Spleen (tissue), 7 donors: ENCODE data around the gene TMEM40.

ENCODE experiments used
- POLR2A ChIP-seq, 3 donors: fragments of 450-650 bp; IDR thresholded peaks; one replicate each; pipeline ENCODE4 v1.5.1; 2017; ENCODE audit warnings: antibody characterized with exemption in 3 of 3, mild to moderate bottlenecking in 1 of 3
- POLR2AphosphoS5 ChIP-seq, 3 donors: sonication (generic); formaldehyde crosslinking; IDR thresholded peaks; one replicate each; pipeline ENCODE4 v1.5.1; 2017; ENCODE audit warnings: antibody characterized with exemption in 3 of 3
- TF ChIP-seq, protein P1 (sequence below), 11 experiments: fragments of 200-600 bp in 7 of 11; fragments of 450-650 bp in 4 of 11; sonication (generic) in 4 of 11; IDR thresholded peaks in 8 of 11; conservative IDR thresholded peaks in 3 of 11; 1 replicate in 7 of 11; 2 replicates in 4 of 11; pipeline versions ENCODE4 v1.4.0 to v1.8.0; 2016 to 2021; ENCODE audit warnings: antibody characterized with exemption in 11 of 11, inconsistent platforms in 4 of 11, mild to moderate bottlenecking in 1 of 11
- donor health status: DM: no; HTN: no; CAD: no; lungs with moderate emphysema.
- donor health status: DM: no; HTN: no; CAD: no.
- donor health status: DM: no; HTN: no; CAD: no.

DNA sequence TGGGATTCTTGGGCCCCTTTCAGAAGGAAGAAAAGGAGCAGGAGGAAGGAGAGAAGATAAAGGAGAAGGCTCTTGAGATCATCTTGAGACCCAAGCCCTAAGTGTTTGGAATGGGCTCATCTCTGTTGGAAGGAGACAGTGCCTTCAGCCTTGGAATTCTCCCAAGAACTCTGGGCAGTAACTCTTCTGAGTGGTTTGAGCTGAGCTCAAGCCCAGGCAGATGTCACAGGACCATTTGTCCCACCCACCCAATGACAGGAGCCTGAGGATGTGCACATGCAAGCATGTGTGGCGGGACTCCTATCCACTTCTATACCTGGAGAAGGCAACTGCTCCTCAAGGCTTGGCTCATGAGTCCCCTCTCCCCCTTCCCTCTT lies 14.6 kb upstream of the TMEM40 start:
- TF ChIP-seq, protein P1, sequence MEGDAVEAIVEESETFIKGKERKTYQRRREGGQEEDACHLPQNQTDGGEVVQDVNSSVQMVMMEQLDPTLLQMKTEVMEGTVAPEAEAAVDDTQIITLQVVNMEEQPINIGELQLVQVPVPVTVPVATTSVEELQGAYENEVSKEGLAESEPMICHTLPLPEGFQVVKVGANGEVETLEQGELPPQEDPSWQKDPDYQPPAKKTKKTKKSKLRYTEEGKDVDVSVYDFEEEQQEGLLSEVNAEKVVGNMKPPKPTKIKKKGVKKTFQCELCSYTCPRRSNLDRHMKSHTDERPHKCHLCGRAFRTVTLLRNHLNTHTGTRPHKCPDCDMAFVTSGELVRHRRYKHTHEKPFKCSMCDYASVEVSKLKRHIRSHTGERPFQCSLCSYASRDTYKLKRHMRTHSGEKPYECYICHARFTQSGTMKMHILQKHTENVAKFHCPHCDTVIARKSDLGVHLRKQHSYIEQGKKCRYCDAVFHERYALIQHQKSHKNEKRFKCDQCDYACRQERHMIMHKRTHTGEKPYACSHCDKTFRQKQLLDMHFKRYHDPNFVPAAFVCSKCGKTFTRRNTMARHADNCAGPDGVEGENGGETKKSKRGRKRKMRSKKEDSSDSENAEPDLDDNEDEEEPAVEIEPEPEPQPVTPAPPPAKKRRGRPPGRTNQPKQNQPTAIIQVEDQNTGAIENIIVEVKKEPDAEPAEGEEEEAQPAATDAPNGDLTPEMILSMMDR (IDR thresholded peaks at IDR 0.05 in 8 of 11, conservative IDR thresholded peaks at IDR 0.05 in 3 of 11) = no peak
- TF ChIP-seq POLR2A (IDR thresholded peaks at IDR 0.05) = no peak
- TF ChIP-seq POLR2AphosphoS5 (IDR thresholded peaks at IDR 0.05) = no peak
